Measurements from ENCODE around the gene PTTG2.

Gene PTTG2

GRCh38 chr4:37936889-37937498 is 23.2 kb upstream of the PTTG2 start:
- Histone ChIP-seq H3K4me1 (ENCODE audit: control insufficient read depth, insufficient read depth, low read length) (no peaks in the 10 kb centered on the region), H3K36me3 (ENCODE audit: control insufficient read depth, insufficient read depth, low read length) (no peaks in the 10 kb centered on the region), H3K9ac (ENCODE audit: low read length) (no peak overlapping the region), H3K27me3 (ENCODE audit: control insufficient read depth, insufficient read depth, low read length) (no peaks in the 10 kb centered on the region), H3K4me3 (ENCODE audit: low read length) (no peak overlapping the region), H3K9me3 (ENCODE audit: control insufficient read depth, low read length) (no peaks in the 10 kb centered on the region)

- Histone ChIP-seq H3K9ac (ENCODE audit: low read length) (no peak overlapping the region), H3K36me3 (ENCODE audit: control insufficient read depth, insufficient read depth, low read length) (no peaks in the 10 kb centered on the region), H3K27me3 (ENCODE audit: control insufficient read depth, insufficient read depth, low read length) (no peaks in the 10 kb centered on the region), H3K4me3 (ENCODE audit: low read length) (no peak overlapping the region), H3K4me1 (ENCODE audit: control insufficient read depth, insufficient read depth, low read length) (no peaks in the 10 kb centered on the region), H3K9me3 (ENCODE audit: control insufficient read depth, low read length) (no peaks in the 10 kb centered on the region)
These were observed 22.0 kb upstream of the PTTG2 start for GRCh38 chr4:37938208-37938607.

GRCh38 chr4:37946503-37947179 is 13.6 kb upstream of the PTTG2 start:
- no peaks in the 10 kb centered on the region for H3K27me3 ChIP-seq (ENCODE audit: control insufficient read depth, insufficient read depth, low read length)
- no peaks in the 10 kb centered on the region for H3K36me3 ChIP-seq (ENCODE audit: control insufficient read depth, insufficient read depth, low read length)
- no peaks in the 10 kb centered on the region for H3K9me3 ChIP-seq (ENCODE audit: control insufficient read depth, low read length)
- no peaks in the 10 kb centered on the region for H3K4me1 ChIP-seq (ENCODE audit: control insufficient read depth, insufficient read depth, low read length)
- H3K4me3 ChIP-seq (ENCODE audit: low read length) = no peak overlapping the region
- no peak overlapping the region for H3K9ac ChIP-seq (ENCODE audit: low read length)

- H3K9ac ChIP-seq (ENCODE audit: low read length) = no peak overlapping the region
- no peaks in the 10 kb centered on the region for H3K4me1 ChIP-seq (ENCODE audit: control insufficient read depth, insufficient read depth, low read length)
- H3K4me3 ChIP-seq (ENCODE audit: low read length) = no peak overlapping the region
- H3K27me3 ChIP-seq (ENCODE audit: control insufficient read depth, insufficient read depth, low read length) = no peaks in the 10 kb centered on the region
- no peaks in the 10 kb centered on the region for H3K36me3 ChIP-seq (ENCODE audit: control insufficient read depth, insufficient read depth, low read length)
- no peaks in the 10 kb centered on the region for H3K9me3 ChIP-seq (ENCODE audit: control insufficient read depth, low read length)
These were observed 11.7 kb upstream of the PTTG2 start for GRCh38 chr4:37948542-37948941.

- Histone ChIP-seq H3K9me3 (ENCODE audit: control insufficient read depth, low read length) (no peaks in the 10 kb centered on the region), H3K4me3 (ENCODE audit: low read length) (no peak overlapping the region), H3K9ac (ENCODE audit: low read length) (no peak overlapping the region), H3K27me3 (ENCODE audit: control insufficient read depth, insufficient read depth, low read length) (no peaks in the 10 kb centered on the region), H3K4me1 (ENCODE audit: control insufficient read depth, insufficient read depth, low read length) (no peaks in the 10 kb centered on the region), H3K36me3 (ENCODE audit: control insufficient read depth, insufficient read depth, low read length) (no peaks in the 10 kb centered on the region)
These were observed 10.4 kb upstream of the PTTG2 start for GRCh38 chr4:37949636-37950426.

- Histone ChIP-seq H3K9me3 (ENCODE audit: control insufficient read depth, low read length) (no peaks in the 10 kb centered on the region), H3K36me3 (ENCODE audit: control insufficient read depth, insufficient read depth, low read length) (no peaks in the 10 kb centered on the region), H3K9ac (ENCODE audit: low read length) (no peak overlapping the region), H3K4me3 (ENCODE audit: low read length) (no peak overlapping the region), H3K4me1 (ENCODE audit: control insufficient read depth, insufficient read depth, low read length) (no peaks in the 10 kb centered on the region), H3K27me3 (ENCODE audit: control insufficient read depth, insufficient read depth, low read length) (no peaks in the 10 kb centered on the region)
These were observed 8.5 kb upstream of the PTTG2 start for GRCh38 chr4:37951461-37952352.

GRCh38 chr4:37953156-37953555 is 7.0 kb upstream of the PTTG2 start:
- Histone ChIP-seq H3K27me3 (ENCODE audit: control insufficient read depth, insufficient read depth, low read length) (no peaks in the 10 kb centered on the region), H3K9ac (ENCODE audit: low read length) (no peak overlapping the region), H3K4me1 (ENCODE audit: control insufficient read depth, insufficient read depth, low read length) (no peaks in the 10 kb centered on the region), H3K36me3 (ENCODE audit: control insufficient read depth, insufficient read depth, low read length) (no peaks in the 10 kb centered on the region), H3K4me3 (ENCODE audit: low read length) (no peak overlapping the region), H3K9me3 (ENCODE audit: control insufficient read depth, low read length) (no peaks in the 10 kb centered on the region)

GRCh38 chr4:37953620-37954293 is 6.4 kb upstream of the PTTG2 start:
- Histone ChIP-seq H3K36me3 (ENCODE audit: control insufficient read depth, insufficient read depth, low read length) (no peaks in the 10 kb centered on the region), H3K27me3 (ENCODE audit: control insufficient read depth, insufficient read depth, low read length) (no peaks in the 10 kb centered on the region), H3K4me3 (ENCODE audit: low read length) (no peak overlapping the region), H3K9ac (ENCODE audit: low read length) (no peak overlapping the region), H3K4me1 (ENCODE audit: control insufficient read depth, insufficient read depth, low read length) (no peaks in the 10 kb centered on the region), H3K9me3 (ENCODE audit: control insufficient read depth, low read length) (no peaks in the 10 kb centered on the region)

- Histone ChIP-seq H3K4me3 (ENCODE audit: low read length) (no peak overlapping the region), H3K36me3 (ENCODE audit: control insufficient read depth, insufficient read depth, low read length) (no peaks in the 10 kb centered on the region), H3K4me1 (ENCODE audit: control insufficient read depth, insufficient read depth, low read length) (no peaks in the 10 kb centered on the region), H3K27me3 (ENCODE audit: control insufficient read depth, insufficient read depth, low read length) (no peaks in the 10 kb centered on the region), H3K9me3 (ENCODE audit: control insufficient read depth, low read length) (no peaks in the 10 kb centered on the region), H3K9ac (ENCODE audit: low read length) (no peak overlapping the region)
These were observed 3.3 kb upstream of the PTTG2 start for GRCh38 chr4:37956941-37957340.

- no peaks in the 10 kb centered on the region for H3K27me3 ChIP-seq (ENCODE audit: control insufficient read depth, insufficient read depth, low read length)
- no peaks in the 10 kb centered on the region for H3K36me3 ChIP-seq (ENCODE audit: control insufficient read depth, insufficient read depth, low read length)
- no peaks in the 10 kb centered on the region for H3K4me1 ChIP-seq (ENCODE audit: control insufficient read depth, insufficient read depth, low read length)
- H3K4me3 ChIP-seq (ENCODE audit: low read length) = no peak overlapping the region
- H3K9me3 ChIP-seq (ENCODE audit: control insufficient read depth, low read length) = no peaks in the 10 kb centered on the region
- H3K9ac ChIP-seq (ENCODE audit: low read length) = no peak overlapping the region
These were observed 1.3 kb upstream of the PTTG2 start for GRCh38 chr4:37958932-37959331.

- no peak overlapping the region for H3K9ac ChIP-seq (ENCODE audit: low read length)
- H3K9me3 ChIP-seq (ENCODE audit: control insufficient read depth, low read length) = no peaks in the 10 kb centered on the region
- no peaks in the 10 kb centered on the region for H3K4me1 ChIP-seq (ENCODE audit: control insufficient read depth, insufficient read depth, low read length)
- H3K27me3 ChIP-seq (ENCODE audit: control insufficient read depth, insufficient read depth, low read length) = no peaks in the 10 kb centered on the region
- H3K4me3 ChIP-seq (ENCODE audit: low read length) = no peak overlapping the region
- H3K36me3 ChIP-seq (ENCODE audit: control insufficient read depth, insufficient read depth, low read length) = no peaks in the 10 kb centered on the region
These were observed 667 bp downstream of the PTTG2 start for GRCh38 chr4:37960679-37961450.
